H9 (cell line): ENCODE results near the gene LACTB. TPM values are rescaled to one million over a fixed set of nuclear protein-coding genes. Genes with fewer than 3 reads are reported as not detected.

ENCODE experiments used
- DNase-seq: peaks from one replicate; pipeline ENCODE4 v3.0.0-alpha.2; 2017
- H2AFZ ChIP-seq: one replicate; pipeline ENCODE4 v1.6.1; 2013; ENCODE audit warnings: mild to moderate bottlenecking, low read length, control low read depth, moderate library complexity
- H2AK5ac ChIP-seq: 2 replicates; pipeline ENCODE4 v1.6.1; 2013; ENCODE audit warnings: low read length, control low read depth, mixed read lengths; ENCODE audit not compliant: insufficient read length
- H2BK120ac ChIP-seq: one replicate; pipeline ENCODE4 v1.6.1; 2013; ENCODE audit warnings: low read depth, mild to moderate bottlenecking, low read length, control low read depth, inconsistent platforms; ENCODE audit not compliant: poor library complexity, severe bottlenecking
- H2BK12ac ChIP-seq: 2 replicates; pipeline ENCODE4 v1.6.1; 2013; ENCODE audit warnings: low read length, control low read depth, mixed read lengths, low read depth; ENCODE audit not compliant: insufficient read length
- H2BK15ac ChIP-seq: 2 replicates; pipeline ENCODE4 v1.6.1; 2013; ENCODE audit warnings: low read depth, low read length, control low read depth
- H2BK20ac ChIP-seq: one replicate; pipeline ENCODE4 v1.6.1; 2013; ENCODE audit warnings: low read depth, mild to moderate bottlenecking, low read length, control low read depth, inconsistent platforms; ENCODE audit not compliant: poor library complexity, severe bottlenecking
- H2BK5ac ChIP-seq: 2 replicates; pipeline ENCODE4 v1.6.1; 2013; ENCODE audit warnings: low read length, control low read depth, mixed read lengths; ENCODE audit not compliant: insufficient read length
- H3K14ac ChIP-seq: 2 replicates; pipeline ENCODE4 v1.6.1; 2013; ENCODE audit warnings: low read length, control low read depth; ENCODE audit not compliant: insufficient read depth
- H3K18ac ChIP-seq: 2 replicates; pipeline ENCODE4 v1.6.1; 2013; ENCODE audit warnings: low read depth, mild to moderate bottlenecking, mixed read lengths, low read length, control low read depth; ENCODE audit not compliant: insufficient read length
- H3K23ac ChIP-seq: 2 replicates; pipeline ENCODE4 v1.6.1; 2013; ENCODE audit warnings: low read length, control low read depth, mixed read lengths, low read depth; ENCODE audit not compliant: insufficient read length
- H3K23me2 ChIP-seq: 2 replicates; pipeline ENCODE4 v1.6.1; 2013; ENCODE audit warnings: low read depth, mild to moderate bottlenecking, mixed read lengths, low read length, control low read depth; ENCODE audit not compliant: insufficient read length, poor library complexity, severe bottlenecking
- H3K27ac ChIP-seq: 2 replicates; pipeline ENCODE4 v1.5.1; 2013; ENCODE audit warnings: low read length, control low read depth, mixed read lengths, low read depth; ENCODE audit not compliant: insufficient read length
- H3K27me3 ChIP-seq: 2 replicates; pipeline ENCODE4 v1.6.1; 2013; ENCODE audit warnings: low read length, control low read depth, inconsistent platforms; ENCODE audit not compliant: insufficient read depth
- H3K4ac ChIP-seq: 2 replicates; pipeline ENCODE4 v1.6.1; 2013; ENCODE audit warnings: low read depth, mild to moderate bottlenecking, control low read depth, inconsistent platforms, low read length, moderate library complexity
- H3K4me1 ChIP-seq: 2 replicates; pipeline ENCODE4 v1.6.1; 2013; ENCODE audit warnings: low read length, control low read depth, inconsistent platforms; ENCODE audit not compliant: insufficient read depth
- H3K4me2 ChIP-seq: 2 replicates; pipeline ENCODE4 v1.6.1; 2013; ENCODE audit warnings: low read length, control low read depth, mixed read lengths; ENCODE audit not compliant: insufficient read length, insufficient read depth
- H3K56ac ChIP-seq: 2 replicates; pipeline ENCODE4 v1.6.1; 2013; ENCODE audit warnings: low read depth, mild to moderate bottlenecking, mixed read lengths, low read length, control low read depth; ENCODE audit not compliant: insufficient read length
- H3K79me1 ChIP-seq: 2 replicates; pipeline ENCODE4 v1.6.1; 2013; ENCODE audit warnings: low read depth, mild to moderate bottlenecking, moderate library complexity, low read length, control low read depth, inconsistent platforms; ENCODE audit not compliant: insufficient read depth, poor library complexity, severe bottlenecking
- H3K79me2 ChIP-seq: 2 replicates; pipeline ENCODE4 v1.6.1; 2013; ENCODE audit warnings: low read length, control low read depth, inconsistent platforms; ENCODE audit not compliant: insufficient read depth
- H3K9ac ChIP-seq: 2 replicates; pipeline ENCODE4 v1.6.1; 2013; ENCODE audit warnings: low read length, control low read depth, mixed read lengths; ENCODE audit not compliant: insufficient read length; ENCODE audit errors: extremely low read depth
- H3K9me3 ChIP-seq: one replicate; pipeline ENCODE4 v1.6.1; 2013; ENCODE audit warnings: low read depth, low read length, inconsistent platforms; ENCODE audit not compliant: control insufficient read depth
- H3T11ph ChIP-seq: one replicate; pipeline ENCODE4 v1.6.1; 2013; ENCODE audit warnings: mild to moderate bottlenecking, low read length, control low read depth, inconsistent platforms
- H4K20me1 ChIP-seq: one replicate; pipeline ENCODE4 v1.6.1; 2013; ENCODE audit not compliant: control insufficient read depth, insufficient read length, insufficient read depth
- H4K5ac ChIP-seq: 2 replicates; pipeline ENCODE4 v1.6.1; 2013; ENCODE audit warnings: low read depth, mild to moderate bottlenecking, mixed read lengths, low read length, control low read depth; ENCODE audit not compliant: insufficient read length
- H4K8ac ChIP-seq: replicated peaks from 2 replicates; pipeline ENCODE4 v1.6.1; 2013; ENCODE audit warnings: low read length, control low read depth, mixed read lengths, low read depth; ENCODE audit not compliant: insufficient read length
- H4K91ac ChIP-seq: 2 replicates; pipeline ENCODE4 v1.6.1; 2013; ENCODE audit warnings: low read depth, mild to moderate bottlenecking, moderate library complexity, mixed read lengths, low read length, control low read depth; ENCODE audit not compliant: insufficient read length
- H3K27ac Mint-ChIP-seq, 3 experiments: 2 replicates in 2 of 3; 3 replicates in 1 of 3; pipeline ENCODE4 v1.8.0; 2020 to 2021; ENCODE audit warnings: mixed read lengths in 3 of 3, mild to moderate bottlenecking in 1 of 3, moderate library complexity in 1 of 3
- H3K27me3 Mint-ChIP-seq: 2 replicates; pipeline ENCODE4 v1.8.0; 2021; ENCODE audit warnings: low read depth, mild to moderate bottlenecking, moderate library complexity, mixed read lengths
- H3K36me3 Mint-ChIP-seq, 3 experiments: 2 replicates in 2 of 3; 3 replicates in 1 of 3; pipeline ENCODE4 v1.8.0; 2020 to 2021; ENCODE audit warnings: low read depth in 3 of 3, mixed read lengths in 3 of 3; ENCODE audit not compliant: insufficient read depth in 1 of 3
- H3K4me1 Mint-ChIP-seq, 2 experiments: 2 replicates each; pipeline ENCODE4 v1.8.0; 2020; ENCODE audit warnings: mixed read lengths in 2 of 2
- H3K4me3 Mint-ChIP-seq, 2 experiments: 2 replicates in 1 of 2; 3 replicates in 1 of 2; pipeline ENCODE4 v1.8.0; 2020 to 2021; ENCODE audit warnings: mild to moderate bottlenecking in 2 of 2, mixed read lengths in 2 of 2, moderate library complexity in 1 of 2
- H3K9me3 Mint-ChIP-seq, 2 experiments: 2 replicates in 1 of 2; 3 replicates in 1 of 2; pipeline ENCODE4 v1.8.0; 2020; ENCODE audit warnings: mild to moderate bottlenecking in 2 of 2, mixed read lengths in 2 of 2, moderate library complexity in 1 of 2
- WGBS: extraction: QIAGEN DNeasy Blood & Tissue Kit; methylation state at CpG from one replicate; pipeline ENCODE4 v1.1.7; 2013; ENCODE audit warnings: missing lambda C conversion rate, low lambda C conversion rate, mixed read lengths; ENCODE audit not compliant: insufficient read length; ENCODE audit errors: extremely low coverage; 5-methylcytosine and 5-hydroxymethylcytosine counted together
- total RNA-seq: library from RNA; stranded (reverse); gene quantifications from 2 replicates; pipeline ENCODE4 v1.2.1, GENCODE V29; 2021
- TF ChIP-seq, protein P1 (sequence below): fragments of 200-600 bp; sonication (generic); conservative IDR thresholded peaks from 3 replicates; pipeline ENCODE4 v1.8.0; 2021; ENCODE audit warnings: antibody characterized with exemption, mild to moderate bottlenecking

LACTB gene
- total RNA-seq, 1 experiment from 2014 or later: 10.3 TPM

DNA sequence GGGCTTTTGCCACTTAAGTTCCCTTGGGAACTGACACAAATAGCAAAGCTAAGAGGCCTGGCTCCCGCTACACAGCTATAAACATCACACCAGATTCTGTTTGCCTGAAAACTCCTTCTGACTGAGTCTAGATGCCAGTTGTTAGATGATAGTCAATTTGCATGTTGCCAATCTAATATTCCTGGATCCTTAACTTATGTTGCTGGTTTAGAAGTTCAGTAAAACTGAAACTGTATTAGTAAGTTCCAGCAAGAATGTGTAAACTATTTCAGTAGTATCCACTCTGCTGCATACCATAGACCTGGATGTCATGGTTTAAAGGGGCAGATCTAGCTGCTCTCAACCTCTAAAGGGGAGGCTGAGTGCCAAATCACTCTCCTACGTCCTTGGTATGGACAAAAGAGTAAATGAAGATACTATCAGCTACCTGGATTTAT lies 27.1 kb upstream of the LACTB start:
- no peak overlapping the region for H2AFZ ChIP-seq
- TF ChIP-seq, protein P1, sequence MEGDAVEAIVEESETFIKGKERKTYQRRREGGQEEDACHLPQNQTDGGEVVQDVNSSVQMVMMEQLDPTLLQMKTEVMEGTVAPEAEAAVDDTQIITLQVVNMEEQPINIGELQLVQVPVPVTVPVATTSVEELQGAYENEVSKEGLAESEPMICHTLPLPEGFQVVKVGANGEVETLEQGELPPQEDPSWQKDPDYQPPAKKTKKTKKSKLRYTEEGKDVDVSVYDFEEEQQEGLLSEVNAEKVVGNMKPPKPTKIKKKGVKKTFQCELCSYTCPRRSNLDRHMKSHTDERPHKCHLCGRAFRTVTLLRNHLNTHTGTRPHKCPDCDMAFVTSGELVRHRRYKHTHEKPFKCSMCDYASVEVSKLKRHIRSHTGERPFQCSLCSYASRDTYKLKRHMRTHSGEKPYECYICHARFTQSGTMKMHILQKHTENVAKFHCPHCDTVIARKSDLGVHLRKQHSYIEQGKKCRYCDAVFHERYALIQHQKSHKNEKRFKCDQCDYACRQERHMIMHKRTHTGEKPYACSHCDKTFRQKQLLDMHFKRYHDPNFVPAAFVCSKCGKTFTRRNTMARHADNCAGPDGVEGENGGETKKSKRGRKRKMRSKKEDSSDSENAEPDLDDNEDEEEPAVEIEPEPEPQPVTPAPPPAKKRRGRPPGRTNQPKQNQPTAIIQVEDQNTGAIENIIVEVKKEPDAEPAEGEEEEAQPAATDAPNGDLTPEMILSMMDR: no peak
- H3K18ac ChIP-seq: no peak overlapping the region
- H4K5ac ChIP-seq: no peak overlapping the region
- Mint-ChIP-seq H3K27ac (no peak overlapping the region), H3K9me3 (peaks cover 8 to 10% of the 10 kb centered on the region in 2 experiments; a peak in 4 of 5 replicates), H3K4me1 (peaks cover 22% of the 10 kb centered on the region in 2 experiments), H3K27me3 (no peaks in the 10 kb centered on the region), H3K36me3 (peaks cover 0 to 14% (median 0%) of the 10 kb centered on the region in 3 experiments; a peak in 3 of 7 replicates), H3K4me3 (no peak overlapping the region)
- no peak overlapping the region for H3K23ac ChIP-seq
- no peak overlapping the region for H2BK12ac ChIP-seq
- H3K56ac ChIP-seq: no peak overlapping the region
- peaks cover 6% of the 10 kb centered on the region; the same call in 1 of the 2 replicates for H3K4me1 ChIP-seq
- no peak overlapping the region for H2BK15ac ChIP-seq
- no peaks in the 10 kb centered on the region for H3K79me1 ChIP-seq
- H3K14ac ChIP-seq: no peak overlapping the region
- WGBS: no CpG with 5 or more reads among the region's 2 CpGs
- H3K4ac ChIP-seq: no peak overlapping the region
- H4K8ac ChIP-seq: no peak overlapping the region
- H3K4me2 ChIP-seq: no peak overlapping the region
- H3K27me3 ChIP-seq: no peaks in the 10 kb centered on the region
- no peaks in the 10 kb centered on the region for H4K20me1 ChIP-seq
- H3K9me3 ChIP-seq: no peaks in the 10 kb centered on the region
- H3K9ac ChIP-seq: no peak overlapping the region
- DNase-seq: no peak
- no peak overlapping the region for H2BK5ac ChIP-seq
- H3K27ac ChIP-seq: no peak overlapping the region
- no peak overlapping the region for H2AK5ac ChIP-seq
- H4K91ac ChIP-seq: no peak overlapping the region
- no peak overlapping the region for H3T11ph ChIP-seq
- no peaks in the 10 kb centered on the region for H3K23me2 ChIP-seq
- H2BK20ac ChIP-seq: no peak overlapping the region
- no peak overlapping the region for H2BK120ac ChIP-seq
- no peaks in the 10 kb centered on the region for H3K79me2 ChIP-seq
